Ascending aorta (tissue), 2 donors: ENCODE measurements around the gene APCDD1. TPM values are rescaled to one million over a fixed set of nuclear protein-coding genes. Genes with fewer than 3 reads are reported as not detected.
A peak's percentile ranks its signal among the peaks of the same experiment; 100 is the strongest.

Experiments
- DNase-seq, 2 donors: peaks; one replicate each; pipeline ENCODE4 v3.0.0-alpha.2; 2019; ENCODE audit warnings: low spot score in 2 of 2
- H3K27ac ChIP-seq, 2 donors: fragments of 200-600 bp; sonication (generic); one replicate each; pipeline ENCODE4 v1.5.1; 2016 to 2017; ENCODE audit warnings: mild to moderate bottlenecking in 1 of 2
- H3K27me3 ChIP-seq: fragments of 200-600 bp; sonication (generic); one replicate; pipeline ENCODE4 v1.5.1; 2017
- H3K36me3 ChIP-seq, 2 donors: fragments of 200-600 bp; sonication (generic); one replicate each; pipeline ENCODE4 v1.5.1; 2016
- H3K4me1 ChIP-seq, 2 donors: fragments of 200-600 bp; sonication (generic); one replicate each; pipeline ENCODE4 v1.5.1; 2016 to 2017; ENCODE audit warnings: mild to moderate bottlenecking in 1 of 2
- H3K4me3 ChIP-seq, 2 donors: fragments of 200-600 bp; sonication (generic); one replicate each; pipeline ENCODE4 v1.5.1; 2016 to 2017; ENCODE audit warnings: mild to moderate bottlenecking in 1 of 2
- H3K9me3 ChIP-seq, 2 donors: fragments of 200-600 bp; sonication (generic); one replicate each; pipeline ENCODE4 v1.5.1; 2016
- intact Hi-C: fragments of 100-400 bp; cut with DNase I; formaldehyde crosslinking; loops from one replicate; pipeline ENCODE4 v1.15.1; 2023
- total RNA-seq: library from RNA; depleted of rRNA; stranded (reverse); fragments of >200 nt; gene quantifications from one replicate; pipeline ENCODE4 v1.1.0, GENCODE V29; 2016
- TF ChIP-seq, protein P1 (sequence below), 3 experiments: fragments of 200-600 bp in 2 of 3; fragments of 450-650 bp in 1 of 3; sonication (generic) in 2 of 3; IDR thresholded peaks; one replicate each; pipeline ENCODE4 v1.5.1; 2016 to 2019; ENCODE audit warnings: antibody characterized with exemption in 3 of 3, mild to moderate bottlenecking in 1 of 3, moderate library complexity in 1 of 3

The APCDD1 gene
- total RNA-seq, 1 donor from 2014 or later, result 77.0 TPM

DNA sequence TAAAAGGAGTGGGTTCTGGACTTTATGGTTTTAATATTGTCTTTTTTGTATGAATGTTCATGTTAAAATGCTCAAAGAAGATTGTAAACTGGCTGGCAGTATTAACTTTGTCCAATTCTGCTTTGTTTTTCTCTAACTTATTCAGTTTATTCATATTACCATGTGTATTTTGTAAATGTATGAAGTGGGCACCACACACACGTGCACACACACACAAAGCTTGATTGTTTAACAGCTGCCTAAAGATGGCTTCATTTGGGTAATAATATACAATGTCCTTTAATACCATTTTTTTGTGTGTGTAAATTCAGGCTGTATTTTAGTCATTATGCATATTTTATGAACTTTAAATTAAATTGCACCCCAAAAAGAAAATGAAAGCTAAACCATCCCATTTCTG, 11.4 kb upstream of the APCDD1 start:
- no peak for DNase-seq
- Histone ChIP-seq H3K4me1 (no peaks in the 10 kb centered on the region), H3K9me3 (no peaks in the 10 kb centered on the region), H3K4me3 (no peak overlapping the region), H3K27me3 (no peaks in the 10 kb centered on the region), H3K27ac (no peak overlapping the region), H3K36me3 (no peaks in the 10 kb centered on the region)
- intact Hi-C loops, result no loop called here
- TF ChIP-seq, protein P1, sequence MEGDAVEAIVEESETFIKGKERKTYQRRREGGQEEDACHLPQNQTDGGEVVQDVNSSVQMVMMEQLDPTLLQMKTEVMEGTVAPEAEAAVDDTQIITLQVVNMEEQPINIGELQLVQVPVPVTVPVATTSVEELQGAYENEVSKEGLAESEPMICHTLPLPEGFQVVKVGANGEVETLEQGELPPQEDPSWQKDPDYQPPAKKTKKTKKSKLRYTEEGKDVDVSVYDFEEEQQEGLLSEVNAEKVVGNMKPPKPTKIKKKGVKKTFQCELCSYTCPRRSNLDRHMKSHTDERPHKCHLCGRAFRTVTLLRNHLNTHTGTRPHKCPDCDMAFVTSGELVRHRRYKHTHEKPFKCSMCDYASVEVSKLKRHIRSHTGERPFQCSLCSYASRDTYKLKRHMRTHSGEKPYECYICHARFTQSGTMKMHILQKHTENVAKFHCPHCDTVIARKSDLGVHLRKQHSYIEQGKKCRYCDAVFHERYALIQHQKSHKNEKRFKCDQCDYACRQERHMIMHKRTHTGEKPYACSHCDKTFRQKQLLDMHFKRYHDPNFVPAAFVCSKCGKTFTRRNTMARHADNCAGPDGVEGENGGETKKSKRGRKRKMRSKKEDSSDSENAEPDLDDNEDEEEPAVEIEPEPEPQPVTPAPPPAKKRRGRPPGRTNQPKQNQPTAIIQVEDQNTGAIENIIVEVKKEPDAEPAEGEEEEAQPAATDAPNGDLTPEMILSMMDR (IDR thresholded peaks at IDR 0.05), result no peak

GRCh38 chr18:10444314-10445006, 10.0 kb upstream of the APCDD1 start:
- H3K4me3 ChIP-seq, result no peak overlapping the region
- intact Hi-C loops, result no loop called here
- no peaks in the 10 kb centered on the region for H3K4me1 ChIP-seq
- no peaks in the 10 kb centered on the region for H3K9me3 ChIP-seq
- TF ChIP-seq, protein P1 (IDR thresholded peaks at IDR 0.05), result no peak
- H3K27me3 ChIP-seq, result no peaks in the 10 kb centered on the region
- no peaks in the 10 kb centered on the region for H3K36me3 ChIP-seq
- DNase-seq, result no peak
- no peak overlapping the region for H3K27ac ChIP-seq

GRCh38 chr18:10449396-10449795, 5.0 kb upstream of the APCDD1 start:
- Histone ChIP-seq H3K4me3 (no peak overlapping the region), H3K9me3 (no peaks in the 10 kb centered on the region), H3K4me1 (peaks cover 0 to 9% of the 10 kb centered on the region in 2 donors), H3K27ac (no peak overlapping the region), H3K36me3 (no peaks in the 10 kb centered on the region), H3K27me3 (no peaks in the 10 kb centered on the region)
- DNase-seq, result no peak
- intact Hi-C loops, result no loop called here
- TF ChIP-seq, protein P1 (IDR thresholded peaks at IDR 0.05), result no peak

DNA sequence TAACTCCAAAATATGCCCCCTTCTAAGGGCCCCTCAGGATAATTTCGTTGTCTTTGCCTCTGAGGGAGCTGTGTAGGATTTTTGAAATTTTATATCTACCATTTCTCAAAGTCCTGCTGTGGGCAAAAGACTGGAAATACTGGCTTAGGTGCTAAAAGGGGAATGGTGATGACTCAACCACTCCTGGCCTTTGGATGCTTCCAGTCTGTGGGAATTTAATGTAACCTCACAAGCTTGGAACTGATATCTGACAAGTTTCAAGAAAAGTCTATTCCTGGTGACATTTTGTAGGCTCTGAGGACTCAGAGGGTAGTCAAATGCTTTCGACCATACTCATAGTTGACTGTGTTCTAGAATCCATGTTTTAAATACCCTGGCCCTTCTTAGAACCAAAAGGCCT, 3.4 kb upstream of the APCDD1 start:
- Histone ChIP-seq H3K4me3 (no peak overlapping the region), H3K4me1 (peaks cover 0 to 15% of the 10 kb centered on the region in 2 donors), H3K27ac (peak overlapping the region in 1 of 2 donors; percentile 1), H3K9me3 (no peaks in the 10 kb centered on the region), H3K27me3 (no peaks in the 10 kb centered on the region), H3K36me3 (no peaks in the 10 kb centered on the region)
- no peak for DNase-seq
- TF ChIP-seq, protein P1 (IDR thresholded peaks at IDR 0.05), result no peak
- intact Hi-C loops, result loop anchor here (5.0 to 10.0 kb wide), 3 partner anchors 309 to 724 kb away; no protein-coding TSS in a partner anchor

GRCh38 chr18:10453261-10453805, 1.1 kb upstream of the APCDD1 start:
- DNase-seq, result no peak
- H3K4me1 ChIP-seq, result peaks cover 0 to 20% of the 10 kb centered on the region in 2 donors
- no peaks in the 10 kb centered on the region for H3K9me3 ChIP-seq
- intact Hi-C loops, result loop anchor here (5.0 to 10.0 kb wide), 3 partner anchors 311 to 721 kb away; no protein-coding TSS in a partner anchor
- peak overlapping the region; percentile 63 to 85 for H3K4me3 ChIP-seq
- peak overlapping the region; percentile 89 to 91 for H3K27ac ChIP-seq
- TF ChIP-seq, protein P1 (IDR thresholded peaks at IDR 0.05), result no peak
- H3K27me3 ChIP-seq, result no peaks in the 10 kb centered on the region
- no peaks in the 10 kb centered on the region for H3K36me3 ChIP-seq
